ENCODE results near the gene CRELD1. TPM values are rescaled to one million over a fixed set of nuclear protein-coding genes. Genes with fewer than 3 reads are reported as not detected.

Gene CRELD1
- total and polyA plus RNA-seq, 9 of the 15 experiments (the other 6 are each of a cell fraction or from before 2014, with no cell fraction given), result 3.3 to 25.8 (median 16.5) TPM

DNA sequence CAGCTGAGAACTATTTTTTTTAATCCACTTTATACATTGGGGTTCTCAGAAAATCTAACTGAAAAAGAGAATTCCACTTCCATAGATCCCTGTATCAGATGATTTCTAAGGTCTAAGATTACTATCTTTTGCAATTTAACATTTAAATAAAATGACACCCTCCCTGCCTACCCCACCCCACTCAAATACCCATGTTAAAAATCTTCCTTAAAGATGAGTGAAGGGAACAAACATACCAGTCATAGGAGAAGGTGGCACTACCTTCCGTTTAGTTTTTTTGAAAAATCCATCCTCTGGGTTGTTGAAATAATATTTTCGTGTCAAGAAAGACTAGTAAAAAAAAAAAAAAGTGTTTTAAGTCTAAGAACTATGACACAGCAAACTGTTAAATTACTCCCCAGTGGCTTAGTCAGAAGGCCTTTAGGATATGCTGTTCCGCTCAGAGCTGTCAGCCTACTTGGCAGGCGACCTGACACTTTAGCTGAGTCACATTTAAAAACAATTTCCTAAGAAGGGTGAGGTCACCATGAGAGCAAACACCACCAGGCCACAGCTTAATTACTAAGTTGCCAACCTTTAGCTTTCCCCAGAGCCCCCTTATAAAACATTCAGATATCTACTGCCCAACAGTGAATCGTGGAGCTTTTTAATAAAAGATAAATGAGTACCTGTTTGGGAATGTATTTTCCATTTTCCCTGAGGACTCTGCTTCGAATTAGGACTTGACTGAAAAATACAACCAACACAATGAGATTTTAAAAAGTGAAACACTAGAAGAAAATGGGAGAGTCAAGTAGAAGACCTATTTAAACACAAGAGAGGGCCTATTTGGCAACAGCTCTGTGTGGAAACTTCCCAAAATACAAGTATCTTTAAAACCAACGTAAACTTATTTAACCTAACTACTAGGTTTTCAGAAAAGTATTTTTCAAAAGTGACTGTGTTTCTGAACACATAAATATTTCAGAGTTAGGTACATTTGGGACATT, 43.4 kb downstream of the CRELD1 start (continued):
- TF ChIP-seq FOXM1 (IDR thresholded peaks at IDR 0.05; ENCODE audit: low read depth) (0 out of 2 replicates have a peak, but pooled peaks have one; percentile 26), FOXM1 (CRISPR knock-in tag; IDR thresholded peaks at IDR 0.05; ENCODE audit: low read depth) (no peak)
- TF ChIP-seq, protein P1, sequence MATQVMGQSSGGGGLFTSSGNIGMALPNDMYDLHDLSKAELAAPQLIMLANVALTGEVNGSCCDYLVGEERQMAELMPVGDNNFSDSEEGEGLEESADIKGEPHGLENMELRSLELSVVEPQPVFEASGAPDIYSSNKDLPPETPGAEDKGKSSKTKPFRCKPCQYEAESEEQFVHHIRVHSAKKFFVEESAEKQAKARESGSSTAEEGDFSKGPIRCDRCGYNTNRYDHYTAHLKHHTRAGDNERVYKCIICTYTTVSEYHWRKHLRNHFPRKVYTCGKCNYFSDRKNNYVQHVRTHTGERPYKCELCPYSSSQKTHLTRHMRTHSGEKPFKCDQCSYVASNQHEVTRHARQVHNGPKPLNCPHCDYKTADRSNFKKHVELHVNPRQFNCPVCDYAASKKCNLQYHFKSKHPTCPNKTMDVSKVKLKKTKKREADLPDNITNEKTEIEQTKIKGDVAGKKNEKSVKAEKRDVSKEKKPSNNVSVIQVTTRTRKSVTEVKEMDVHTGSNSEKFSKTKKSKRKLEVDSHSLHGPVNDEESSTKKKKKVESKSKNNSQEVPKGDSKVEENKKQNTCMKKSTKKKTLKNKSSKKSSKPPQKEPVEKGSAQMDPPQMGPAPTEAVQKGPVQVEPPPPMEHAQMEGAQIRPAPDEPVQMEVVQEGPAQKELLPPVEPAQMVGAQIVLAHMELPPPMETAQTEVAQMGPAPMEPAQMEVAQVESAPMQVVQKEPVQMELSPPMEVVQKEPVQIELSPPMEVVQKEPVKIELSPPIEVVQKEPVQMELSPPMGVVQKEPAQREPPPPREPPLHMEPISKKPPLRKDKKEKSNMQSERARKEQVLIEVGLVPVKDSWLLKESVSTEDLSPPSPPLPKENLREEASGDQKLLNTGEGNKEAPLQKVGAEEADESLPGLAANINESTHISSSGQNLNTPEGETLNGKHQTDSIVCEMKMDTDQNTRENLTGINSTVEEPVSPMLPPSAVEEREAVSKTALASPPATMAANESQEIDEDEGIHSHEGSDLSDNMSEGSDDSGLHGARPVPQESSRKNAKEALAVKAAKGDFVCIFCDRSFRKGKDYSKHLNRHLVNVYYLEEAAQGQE (IDR thresholded peaks at IDR 0.05; ENCODE audit: borderline replicate concordance), result no peak; the same call in 1 of the 2 replicates
- TF ChIP-seq, protein P1 (CRISPR knock-in tag; IDR thresholded peaks at IDR 0.05; ENCODE audit: low read depth), result no peak
- TF ChIP-seq, protein P2, sequence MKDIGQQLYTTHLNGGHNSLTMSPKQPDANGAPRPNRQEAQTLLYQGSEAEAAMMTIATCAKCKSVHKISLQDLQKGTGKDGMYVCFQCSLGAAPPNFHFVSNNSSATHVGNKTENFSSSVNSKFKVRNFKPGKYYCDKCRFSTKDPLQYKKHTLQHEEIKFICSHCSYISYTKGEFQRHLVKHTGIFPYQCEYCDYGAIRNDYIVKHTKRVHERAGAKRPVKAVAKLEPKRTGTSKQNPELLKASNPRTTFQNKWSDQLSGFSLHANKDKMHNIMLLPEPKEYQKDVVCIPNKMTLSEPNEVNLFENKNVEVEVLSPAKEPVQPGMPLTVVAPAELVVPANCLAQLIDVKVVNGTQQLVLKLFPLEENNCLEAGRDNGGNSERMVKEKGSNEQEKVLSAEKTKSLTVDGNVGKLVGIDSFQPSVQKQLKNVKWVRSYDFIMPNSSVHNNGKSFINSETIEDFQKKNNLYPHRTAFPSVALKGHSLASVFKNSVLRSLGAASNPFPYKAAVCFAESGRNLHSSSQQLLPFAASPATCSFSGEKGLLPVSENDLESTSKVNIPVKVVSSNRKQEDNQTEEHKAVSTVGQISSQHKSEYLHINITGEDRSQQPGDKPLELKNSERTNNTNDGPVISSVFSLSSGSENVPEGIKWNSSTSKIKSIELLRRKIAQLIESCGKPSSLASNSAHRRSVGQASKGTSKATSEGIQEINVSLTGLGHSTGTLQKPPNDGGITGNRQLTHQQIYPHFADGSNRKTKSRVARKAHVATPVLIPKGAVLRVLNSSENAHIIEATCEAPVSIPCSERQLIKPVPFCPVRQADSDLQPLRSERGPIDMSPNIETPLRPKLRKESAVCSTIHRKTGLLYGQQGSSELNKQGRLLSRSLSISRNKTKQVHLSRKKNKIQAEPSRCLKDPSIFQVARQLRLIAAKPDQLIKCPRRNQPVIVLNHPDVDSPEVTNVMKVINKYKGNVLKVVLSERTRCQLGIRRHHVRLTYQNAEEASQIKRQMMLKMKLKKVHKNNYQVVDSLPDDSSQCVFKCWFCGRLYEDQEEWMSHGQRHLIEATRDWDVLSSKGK (CRISPR knock-in tag; IDR thresholded peaks at IDR 0.05), result no peak
- TF ChIP-seq, protein P3, sequence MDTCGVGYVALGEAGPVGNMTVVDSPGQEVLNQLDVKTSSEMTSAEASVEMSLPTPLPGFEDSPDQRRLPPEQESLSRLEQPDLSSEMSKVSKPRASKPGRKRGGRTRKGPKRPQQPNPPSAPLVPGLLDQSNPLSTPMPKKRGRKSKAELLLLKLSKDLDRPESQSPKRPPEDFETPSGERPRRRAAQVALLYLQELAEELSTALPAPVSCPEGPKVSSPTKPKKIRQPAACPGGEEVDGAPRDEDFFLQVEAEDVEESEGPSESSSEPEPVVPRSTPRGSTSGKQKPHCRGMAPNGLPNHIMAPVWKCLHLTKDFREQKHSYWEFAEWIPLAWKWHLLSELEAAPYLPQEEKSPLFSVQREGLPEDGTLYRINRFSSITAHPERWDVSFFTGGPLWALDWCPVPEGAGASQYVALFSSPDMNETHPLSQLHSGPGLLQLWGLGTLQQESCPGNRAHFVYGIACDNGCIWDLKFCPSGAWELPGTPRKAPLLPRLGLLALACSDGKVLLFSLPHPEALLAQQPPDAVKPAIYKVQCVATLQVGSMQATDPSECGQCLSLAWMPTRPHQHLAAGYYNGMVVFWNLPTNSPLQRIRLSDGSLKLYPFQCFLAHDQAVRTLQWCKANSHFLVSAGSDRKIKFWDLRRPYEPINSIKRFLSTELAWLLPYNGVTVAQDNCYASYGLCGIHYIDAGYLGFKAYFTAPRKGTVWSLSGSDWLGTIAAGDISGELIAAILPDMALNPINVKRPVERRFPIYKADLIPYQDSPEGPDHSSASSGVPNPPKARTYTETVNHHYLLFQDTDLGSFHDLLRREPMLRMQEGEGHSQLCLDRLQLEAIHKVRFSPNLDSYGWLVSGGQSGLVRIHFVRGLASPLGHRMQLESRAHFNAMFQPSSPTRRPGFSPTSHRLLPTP (IDR thresholded peaks at IDR 0.05; ENCODE audit: borderline replicate concordance, extremely low read depth, insufficient read length), result no peak
- TF ChIP-seq, protein P4, sequence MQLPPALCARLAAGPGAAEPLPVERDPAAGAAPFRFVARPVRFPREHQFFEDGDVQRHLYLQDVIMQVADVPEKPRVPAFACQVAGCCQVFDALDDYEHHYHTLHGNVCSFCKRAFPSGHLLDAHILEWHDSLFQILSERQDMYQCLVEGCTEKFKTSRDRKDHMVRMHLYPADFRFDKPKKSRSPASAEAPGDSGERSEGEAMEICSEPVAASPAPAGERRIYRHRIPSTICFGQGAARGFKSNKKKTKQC (CRISPR knock-in tag; IDR thresholded peaks at IDR 0.05), result no peak
